ENCODE results near the gene CSMD2. TPM values are rescaled to one million over a fixed set of nuclear protein-coding genes. Genes with fewer than 3 reads are reported as not detected.

CSMD2 gene
- total RNA-seq, 1 donor from 2014 or later: 1.1 TPM

- DNase-seq (ENCODE audit: low spot score): no peak
Measured at GRCh38 chr1:34156739-34157138, 8.3 kb downstream of the CSMD2 start.

GRCh38 chr1:34155860-34156259 is 9.2 kb downstream of the CSMD2 start:
- no peak for DNase-seq (ENCODE audit: low spot score)

DNA sequence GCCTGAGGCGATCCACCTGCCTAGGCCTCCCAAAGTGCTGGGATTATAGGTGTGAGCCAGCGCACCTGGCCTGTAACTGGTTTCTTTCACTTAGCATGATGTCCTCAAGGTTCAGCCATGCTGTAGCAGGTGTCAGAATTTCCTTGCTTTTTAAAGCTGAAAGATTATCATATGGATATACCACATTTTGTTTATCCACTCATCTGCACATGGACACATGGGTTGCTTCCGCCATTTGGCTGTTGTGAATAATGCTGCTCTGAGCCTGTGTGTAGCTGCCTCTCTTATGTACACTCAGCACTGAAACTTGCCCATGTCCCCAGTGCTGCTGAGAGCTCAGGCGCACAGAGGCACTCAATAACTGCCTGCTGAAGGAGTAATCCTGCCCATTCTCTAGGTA is 11.8 kb downstream of the CSMD2 start:
- no peak for DNase-seq (ENCODE audit: low spot score)

- DNase-seq (ENCODE audit: low spot score): no peak
Measured at GRCh38 chr1:34149501-34149900, 15.5 kb downstream of the CSMD2 start.

DNA sequence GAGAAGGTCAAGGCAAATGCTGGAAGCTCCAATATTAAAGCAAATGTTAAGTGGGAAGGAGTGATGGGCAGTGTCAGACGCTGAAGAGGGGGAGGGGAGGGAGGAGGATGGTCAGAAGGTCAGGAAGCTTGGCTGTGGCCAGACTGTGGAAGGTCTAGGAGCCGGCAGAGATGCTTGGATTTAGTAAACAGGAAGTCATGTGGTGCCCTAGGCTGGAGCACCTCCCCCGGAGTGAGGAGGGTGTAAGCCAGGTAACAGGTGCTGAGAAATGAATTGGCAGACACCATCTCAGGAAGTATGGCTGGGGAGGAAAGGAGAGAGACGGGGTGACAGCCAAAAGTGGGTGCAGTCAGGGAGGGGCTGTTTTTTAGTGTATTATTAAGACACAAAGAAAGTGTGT is 17.7 kb downstream of the CSMD2 start:
- no peak for DNase-seq (ENCODE audit: low spot score)

GRCh38 chr1:34144766-34145165 is 20.3 kb downstream of the CSMD2 start:
- no peak for DNase-seq (ENCODE audit: low spot score)

- DNase-seq (ENCODE audit: low spot score): no peak
Measured at GRCh38 chr1:34143975-34144374, 21.1 kb downstream of the CSMD2 start.

- DNase-seq (ENCODE audit: low spot score): no peak
Measured at GRCh38 chr1:34140011-34140676, 24.9 kb downstream of the CSMD2 start.

- no peak for DNase-seq (ENCODE audit: low spot score)
Measured at GRCh38 chr1:34137411-34137810, 27.6 kb downstream of the CSMD2 start.

GRCh38 chr1:34132161-34132420 is 32.9 kb downstream of the CSMD2 start:
- DNase-seq (ENCODE audit: low spot score): no peak

DNA sequence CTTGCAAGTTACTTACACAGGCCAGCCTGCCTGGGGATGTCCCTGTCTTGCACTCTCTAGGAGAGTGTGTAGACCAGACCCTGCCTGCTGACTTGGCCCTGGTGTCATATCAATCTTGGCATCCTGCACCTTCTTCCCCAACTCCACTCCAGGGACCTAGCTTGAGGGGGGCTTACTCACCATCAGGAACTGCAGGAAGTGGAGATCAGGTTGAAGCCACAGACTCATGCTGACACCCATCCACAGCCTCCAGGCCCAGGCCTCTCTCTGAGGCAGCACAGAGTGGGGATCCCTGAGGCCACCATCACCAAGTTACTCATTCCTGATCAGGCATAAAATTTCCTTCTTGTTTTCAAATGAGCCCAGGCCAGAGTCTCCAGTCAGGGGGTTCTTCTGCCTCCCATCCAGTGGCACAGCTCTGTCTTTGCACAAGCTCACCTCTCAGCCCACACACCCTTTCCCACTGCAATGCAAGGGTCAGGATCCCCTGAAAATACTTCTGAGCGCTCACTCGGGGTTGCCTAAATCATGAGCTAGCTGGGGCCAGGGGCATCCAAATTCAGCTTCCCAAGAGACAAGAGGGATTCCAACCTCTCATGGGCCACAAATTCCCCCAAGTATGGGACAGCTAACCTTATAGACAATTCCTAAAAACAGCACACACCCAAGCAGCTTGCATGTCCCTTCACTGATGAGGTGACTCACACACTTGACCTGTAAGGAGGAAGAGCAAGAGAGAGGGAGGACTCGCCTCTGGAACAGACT is 33.5 kb downstream of the CSMD2 start:
- DNase-seq (ENCODE audit: low spot score): no peak

DNA sequence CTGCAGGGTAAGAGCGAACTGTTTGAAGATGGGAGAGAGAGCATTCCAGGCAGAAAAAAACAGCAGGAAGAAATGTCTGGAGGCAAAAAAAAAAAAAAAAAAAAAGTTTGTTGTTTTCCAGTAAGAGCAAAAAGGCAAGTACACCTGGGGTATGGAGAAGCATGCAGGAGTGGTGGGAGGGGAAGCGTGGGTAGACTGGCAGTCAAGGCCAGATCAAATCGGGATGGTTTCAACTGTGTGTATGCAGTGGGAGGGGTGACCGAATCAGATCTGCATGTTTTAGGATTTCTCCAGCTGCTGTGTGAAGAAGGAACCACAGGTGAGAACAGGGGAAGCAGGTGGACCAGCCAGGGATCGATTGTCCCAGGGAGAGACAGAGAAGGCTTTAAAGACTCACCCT is 34.7 kb downstream of the CSMD2 start:
- no peak for DNase-seq (ENCODE audit: low spot score)

DNA sequence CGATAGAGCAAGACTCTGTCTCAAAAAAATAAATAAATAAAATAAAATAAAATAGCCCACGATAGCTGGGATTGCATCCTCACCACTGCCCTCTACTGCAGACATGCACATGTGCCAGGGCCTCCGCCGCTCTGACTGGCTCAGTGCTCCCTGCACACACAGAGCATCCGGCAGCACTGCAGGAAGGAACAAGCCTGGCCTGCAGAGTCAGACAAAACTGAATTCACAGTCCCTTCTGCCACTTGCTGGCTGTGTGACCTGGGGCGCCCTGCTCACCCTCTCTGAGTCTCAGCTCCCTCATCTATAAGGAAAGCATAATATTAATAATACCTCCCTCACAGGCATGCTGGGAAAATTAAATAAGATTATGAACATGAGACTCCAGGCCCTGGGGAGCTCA is 35.4 kb downstream of the CSMD2 start:
- DNase-seq (ENCODE audit: low spot score): no peak

DNA sequence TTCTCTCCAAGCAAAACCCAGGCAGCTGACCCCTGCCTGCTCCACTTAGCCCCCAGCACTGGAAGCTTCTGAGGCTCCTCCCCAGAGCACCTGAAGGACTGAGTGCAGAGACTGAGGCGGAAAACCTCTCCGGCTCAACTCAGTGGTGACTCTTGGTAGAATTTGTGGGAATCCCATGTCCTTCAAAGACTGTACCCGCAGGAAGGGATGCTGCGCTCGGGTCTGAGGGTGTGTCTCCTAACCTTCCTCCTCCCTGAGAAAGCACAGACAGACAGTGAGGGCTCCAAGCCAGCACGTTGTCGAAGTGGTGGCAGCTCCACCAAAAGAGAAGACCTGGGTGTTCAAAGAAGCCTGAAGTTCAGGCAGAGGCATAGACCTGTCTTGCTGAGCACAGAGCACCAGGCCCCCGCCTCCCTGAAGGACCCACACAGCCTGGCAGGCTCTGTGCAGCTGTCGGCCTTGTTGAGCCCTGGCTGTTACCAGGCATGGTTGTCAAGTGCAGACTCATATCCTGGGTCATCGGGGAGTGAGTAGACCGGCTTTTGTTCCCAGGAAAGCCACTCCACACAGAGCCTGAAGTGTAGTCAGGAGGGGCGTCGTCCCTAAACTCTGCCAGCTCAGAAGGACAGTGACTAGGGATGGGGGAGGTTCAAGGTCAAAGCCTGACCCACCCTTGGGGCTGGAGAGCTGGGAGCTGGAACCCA is 36.7 kb downstream of the CSMD2 start:
- DNase-seq (ENCODE audit: low spot score): no peak

DNA sequence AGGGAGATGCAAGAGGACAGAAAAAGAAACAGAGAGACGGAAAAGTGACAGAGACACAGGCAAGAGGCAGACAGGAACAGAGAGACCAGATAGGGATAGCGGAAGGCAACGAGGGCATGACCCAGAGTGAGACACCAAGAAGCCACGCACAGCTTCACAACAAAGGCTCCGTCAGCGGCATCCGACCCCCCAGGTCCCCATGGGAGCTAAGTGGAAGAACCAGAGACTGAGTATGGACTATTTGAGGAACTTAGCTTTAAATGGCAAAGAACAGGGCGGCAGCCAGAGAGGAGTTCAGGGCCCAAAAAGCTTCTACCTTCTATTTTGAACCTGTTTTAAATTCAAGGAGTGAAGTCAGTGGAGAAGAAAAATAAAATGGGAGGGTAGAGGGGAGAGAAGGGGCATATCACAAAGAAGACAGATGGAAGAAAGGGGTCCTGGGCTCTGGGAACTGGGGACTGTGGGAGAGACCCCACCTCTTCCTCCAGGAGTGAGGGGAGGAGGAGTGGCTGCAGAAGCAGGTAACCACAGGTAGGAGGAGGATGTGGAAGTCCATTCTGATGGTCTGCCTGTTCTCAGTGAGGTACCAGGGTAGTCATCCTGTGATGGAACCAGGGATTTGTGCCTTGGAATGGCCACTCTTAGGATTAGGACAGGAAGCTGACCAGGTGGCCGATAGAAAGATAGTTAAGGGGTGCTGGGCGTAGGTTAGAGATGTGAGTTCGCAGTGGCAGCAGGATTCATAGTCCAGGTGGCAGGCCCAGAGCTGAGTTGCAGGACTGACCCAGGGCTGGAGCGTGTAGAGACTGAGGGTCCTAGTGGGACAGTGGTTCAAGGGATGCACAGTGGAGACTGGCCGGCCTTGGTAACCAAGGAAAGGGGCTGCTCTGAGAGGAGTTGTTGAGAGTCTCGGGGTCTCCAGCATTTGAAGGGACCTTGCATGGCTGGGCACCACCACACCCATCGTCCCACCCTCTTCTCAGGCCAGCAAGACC is 37.7 kb downstream of the CSMD2 start:
- DNase-seq (ENCODE audit: low spot score): no peak

- DNase-seq (ENCODE audit: low spot score): peak; percentile 7
Measured at GRCh38 chr1:34126486-34126885, 38.5 kb downstream of the CSMD2 start.

DNA sequence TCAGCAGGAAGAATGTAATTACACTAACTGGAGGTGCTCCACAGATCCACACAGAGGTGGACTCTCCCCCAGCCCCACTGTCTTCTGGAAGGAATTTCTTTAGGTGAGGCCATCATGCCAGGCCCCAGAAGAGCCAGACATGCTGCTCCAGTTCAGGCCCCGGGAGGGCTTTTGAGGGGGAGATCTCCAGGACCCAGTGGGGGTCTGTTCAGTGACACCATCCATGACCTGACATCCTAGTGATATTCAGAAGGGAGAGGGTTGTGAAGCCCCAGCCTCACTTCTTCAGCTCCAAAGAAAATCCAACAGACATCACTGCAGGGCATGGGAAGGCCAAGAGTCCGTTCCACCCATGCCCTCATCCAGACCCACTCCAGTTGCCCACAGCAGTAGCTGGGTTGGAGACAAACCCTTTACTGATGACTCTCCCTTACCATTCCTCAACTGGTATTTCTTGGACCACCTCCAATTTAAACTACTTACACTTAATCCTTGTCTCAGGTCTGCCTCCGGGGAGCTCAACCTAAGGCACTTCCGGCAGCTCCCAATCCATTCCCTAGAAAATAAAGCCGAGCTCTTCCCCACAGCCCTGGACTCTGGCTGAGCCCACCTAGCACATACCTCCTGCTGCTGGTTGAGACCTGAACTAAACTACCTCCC is 39.2 kb downstream of the CSMD2 start:
- peak; percentile 24 for DNase-seq (ENCODE audit: low spot score)

DNA sequence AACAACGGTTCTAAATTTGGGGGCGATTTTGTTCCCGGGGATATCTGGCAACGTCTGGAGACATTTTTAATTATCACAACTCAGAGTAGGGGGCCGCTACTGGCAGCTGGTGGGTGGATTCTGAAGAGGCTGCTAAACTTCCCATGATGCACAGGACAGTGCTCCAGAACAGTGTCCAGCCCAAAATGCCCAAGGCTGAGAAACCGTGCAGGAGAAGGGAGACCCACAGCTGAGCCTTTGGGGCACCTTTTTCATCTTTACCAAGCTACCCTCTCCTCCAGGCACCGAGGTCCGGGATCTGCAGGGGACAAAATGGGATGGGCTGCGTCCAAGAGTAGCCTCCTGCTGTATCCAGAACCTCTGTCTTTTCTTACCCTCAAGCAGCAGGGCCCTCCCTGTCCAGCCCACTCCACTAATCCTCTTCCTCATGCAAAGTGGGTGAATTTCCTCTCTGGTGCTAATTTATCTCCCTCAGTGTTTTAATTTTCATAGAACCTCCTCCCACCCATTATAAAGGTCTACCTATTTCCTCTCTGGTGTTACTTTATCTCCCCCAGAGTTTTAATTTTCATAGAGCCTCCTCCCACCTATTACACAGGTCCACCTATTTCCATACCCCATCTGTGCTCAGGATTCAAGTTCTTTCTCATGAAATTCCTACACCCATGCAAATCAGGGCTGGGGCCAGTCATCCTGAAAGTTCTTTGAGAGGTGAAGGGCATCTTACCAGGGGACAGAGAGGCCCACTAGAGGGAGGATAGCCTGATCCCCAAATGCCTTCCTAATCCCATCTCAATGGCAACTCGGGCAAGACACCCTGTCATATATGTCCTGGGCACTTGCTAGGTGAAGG is 42.7 kb downstream of the CSMD2 start:
- DNase-seq (ENCODE audit: low spot score): peak; percentile 22

GRCh38 chr1:34115233-34115632 is 49.8 kb downstream of the CSMD2 start:
- DNase-seq (ENCODE audit: low spot score): no peak

DNA sequence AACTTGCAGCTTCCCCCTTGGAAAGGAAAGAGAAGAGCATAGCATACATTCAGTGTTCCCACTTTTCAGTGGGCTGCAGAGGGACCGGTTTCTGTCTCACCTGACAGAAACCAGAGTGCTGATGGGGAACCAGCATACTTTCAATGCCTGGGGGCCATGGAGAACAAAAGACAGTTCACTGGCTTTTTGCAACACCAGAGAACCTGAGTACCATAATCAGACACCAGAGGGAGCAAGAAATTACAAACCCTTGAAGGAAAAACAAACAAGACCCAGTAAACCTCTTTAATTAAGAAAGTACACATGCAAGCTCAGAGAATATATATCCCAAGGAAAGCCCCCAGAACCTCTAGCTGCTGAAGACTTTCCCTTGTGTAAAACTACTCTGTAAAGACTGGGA is 51.1 kb downstream of the CSMD2 start:
- DNase-seq (ENCODE audit: low spot score): no peak

All from ureter (tissue), 1 donor.